SK-N-SH treated with all-trans-retinoic acid at 6 μM for 48 hours (cell line): ENCODE results near the gene FGF13.

Source experiments
- ATAC-seq: fragments of 200-7000 bp; cut with Tn5 transposase; 3 replicates; pipeline ENCODE4 v1.9.1; 2020; ENCODE audit warnings: mild to moderate bottlenecking, moderate library complexity
- ARNTL ChIP-seq: fragments of 450-650 bp; formaldehyde crosslinking; IDR thresholded peaks from 2 replicates; pipeline ENCODE4 v1.5.0; 2020; ENCODE audit warnings: low read depth, mild to moderate bottlenecking, moderate library complexity, borderline replicate concordance
- BACH2 ChIP-seq: fragments of 250-450 bp; sonication (Bioruptor Pico); IDR thresholded peaks from 2 replicates; pipeline ENCODE4 v1.9.0; 2021; ENCODE audit warnings: mild to moderate bottlenecking, borderline replicate concordance
- CREB5 ChIP-seq: fragments of 250-450 bp; sonication (Bioruptor Pico); IDR thresholded peaks from 2 replicates; pipeline ENCODE4 v1.5.1; 2020; ENCODE audit warnings: low read depth, mild to moderate bottlenecking, moderate library complexity
- CSDC2 ChIP-seq: fragments of 250-450 bp; sonication (Bioruptor Pico); IDR thresholded peaks from 2 replicates; pipeline ENCODE4 v1.5.0; 2020; ENCODE audit warnings: mild to moderate bottlenecking, moderate library complexity
- ESRRG ChIP-seq: fragments of 250-450 bp; sonication (Bioruptor Pico); IDR thresholded peaks from 2 replicates; pipeline ENCODE4 v1.6.1; 2021; ENCODE audit warnings: mild to moderate bottlenecking
- GLIS3 ChIP-seq: fragments of 250-450 bp; sonication (Bioruptor Pico); IDR thresholded peaks from 2 replicates; pipeline ENCODE4 v1.5.0; 2020; ENCODE audit warnings: mild to moderate bottlenecking, moderate library complexity
- ISL1 ChIP-seq: fragments of 250-450 bp; sonication (Bioruptor Pico); IDR thresholded peaks from 2 replicates; pipeline ENCODE4 v2.1.2; 2022; ENCODE audit warnings: mild to moderate bottlenecking, moderate library complexity
- OSR1 ChIP-seq: fragments of 250-450 bp; sonication (Bioruptor Pico); IDR thresholded peaks from 2 replicates; pipeline ENCODE4 v1.8.0; 2022; ENCODE audit warnings: moderate library complexity, mild to moderate bottlenecking, inconsistent platforms
- POU6F1 ChIP-seq: fragments of 250-450 bp; sonication (Bioruptor Pico); IDR thresholded peaks from 2 replicates; pipeline ENCODE4 v1.8.0; 2021; ENCODE audit warnings: low read depth, mild to moderate bottlenecking, moderate library complexity, borderline replicate concordance
- PPARA ChIP-seq: fragments of 250-450 bp; sonication (Bioruptor Pico); IDR thresholded peaks from 2 replicates; pipeline ENCODE4 v1.5.0; 2020; ENCODE audit warnings: mild to moderate bottlenecking, borderline replicate concordance
- RARB ChIP-seq: fragments of 250-450 bp; sonication (Bioruptor Pico); IDR thresholded peaks from 2 replicates; pipeline ENCODE4 v1.8.0; 2021; ENCODE audit warnings: mild to moderate bottlenecking, moderate library complexity
- SNAI2 ChIP-seq: fragments of 250-450 bp; sonication (Bioruptor Pico); IDR thresholded peaks from 2 replicates; pipeline ENCODE4 v1.5.0; 2020; ENCODE audit warnings: mild to moderate bottlenecking, moderate library complexity
- TCF4 ChIP-seq: fragments of 250-450 bp; sonication (Bioruptor Pico); IDR thresholded peaks from 2 replicates; pipeline ENCODE4 v1.8.0; 2021; ENCODE audit warnings: mild to moderate bottlenecking, moderate library complexity, borderline replicate concordance
- TOX ChIP-seq: fragments of 250-450 bp; sonication (Bioruptor Pico); IDR thresholded peaks from 2 replicates; pipeline ENCODE4 v1.8.0; 2021; ENCODE audit warnings: mild to moderate bottlenecking, moderate library complexity, borderline replicate concordance
- TSHZ2 ChIP-seq: fragments of 250-450 bp; sonication (Bioruptor Pico); IDR thresholded peaks from 2 replicates; pipeline ENCODE4 v1.5.0; 2020; ENCODE audit warnings: mild to moderate bottlenecking, moderate library complexity
- ZC3H10 ChIP-seq: fragments of 250-450 bp; sonication (Bioruptor Pico); IDR thresholded peaks from 2 replicates; pipeline ENCODE4 v1.5.1; 2021; ENCODE audit warnings: mild to moderate bottlenecking, moderate library complexity
- ZFP3 ChIP-seq: fragments of 250-450 bp; sonication (Bioruptor Pico); IDR thresholded peaks from 2 replicates; pipeline ENCODE4 v1.5.0; 2020; ENCODE audit warnings: mild to moderate bottlenecking, moderate library complexity
- ZFP30 ChIP-seq: fragments of 450-650 bp; formaldehyde crosslinking; IDR thresholded peaks from 2 replicates; pipeline ENCODE4 v1.5.0; 2022; ENCODE audit warnings: mild to moderate bottlenecking, moderate library complexity
- ZNF565 ChIP-seq: fragments of 450-650 bp; formaldehyde crosslinking; conservative IDR thresholded peaks from 2 replicates; pipeline ENCODE4 v1.5.0; 2020; ENCODE audit warnings: low read depth, mild to moderate bottlenecking, moderate library complexity
- ZNF70 ChIP-seq: fragments of 450-650 bp; formaldehyde crosslinking; IDR thresholded peaks from 2 replicates; pipeline ENCODE4 v1.5.0; 2020; ENCODE audit warnings: mild to moderate bottlenecking, moderate library complexity
- ZNF8 ChIP-seq: fragments of 450-650 bp; formaldehyde crosslinking; IDR thresholded peaks from 2 replicates; pipeline ENCODE4 v1.5.0; 2020; ENCODE audit warnings: mild to moderate bottlenecking, moderate library complexity
- TF ChIP-seq, protein P1 (sequence below): fragments of 250-450 bp; sonication (Bioruptor Pico); IDR thresholded peaks from 2 replicates; pipeline ENCODE4 v1.5.1; 2021; ENCODE audit warnings: mild to moderate bottlenecking, moderate library complexity

Gene FGF13

DNA sequence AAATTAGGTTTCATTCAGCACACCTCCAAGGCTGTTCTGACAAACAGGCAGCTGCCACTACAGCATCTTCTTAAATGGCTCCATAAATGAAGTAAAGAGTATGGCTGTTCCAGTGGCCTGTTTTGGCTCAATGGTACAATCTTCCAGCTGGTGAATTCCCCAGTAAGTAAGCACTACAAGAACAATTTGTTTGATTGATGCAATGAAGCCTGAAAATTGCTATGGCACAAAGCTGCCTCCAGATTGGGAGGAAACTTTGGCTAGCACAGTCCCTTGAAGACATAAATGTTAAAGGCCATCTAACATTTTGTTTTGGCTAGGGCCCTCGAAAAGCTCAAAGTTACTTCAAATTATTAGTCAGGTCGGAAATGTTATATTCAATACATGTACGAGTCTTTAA, 47.5 kb downstream of the FGF13 start:
- TF ChIP-seq ZFP30 (CRISPR knock-in tag), result no peak
- TF ChIP-seq ZC3H10 (CRISPR knock-in tag), result no peak
- TF ChIP-seq ZFP3 (CRISPR knock-in tag), result no peak
- TF ChIP-seq ZNF565 (CRISPR knock-in tag), result no peak
- no peak for TF ChIP-seq CSDC2 (CRISPR knock-in tag)
- TF ChIP-seq ZNF70, result no peak
- TF ChIP-seq SNAI2 (CRISPR knock-in tag), result no peak
- no peak for TF ChIP-seq OSR1 (CRISPR knock-in tag)
- no peak for TF ChIP-seq RARB (CRISPR knock-in tag)
- TF ChIP-seq PPARA, result no peak
- TF ChIP-seq GLIS3 (CRISPR knock-in tag), result no peak
- TF ChIP-seq TOX, result no peak
- TF ChIP-seq CREB5 (CRISPR knock-in tag), result no peak
- no peak for TF ChIP-seq TSHZ2 (CRISPR knock-in tag)
- ATAC-seq, result no peak

DNA sequence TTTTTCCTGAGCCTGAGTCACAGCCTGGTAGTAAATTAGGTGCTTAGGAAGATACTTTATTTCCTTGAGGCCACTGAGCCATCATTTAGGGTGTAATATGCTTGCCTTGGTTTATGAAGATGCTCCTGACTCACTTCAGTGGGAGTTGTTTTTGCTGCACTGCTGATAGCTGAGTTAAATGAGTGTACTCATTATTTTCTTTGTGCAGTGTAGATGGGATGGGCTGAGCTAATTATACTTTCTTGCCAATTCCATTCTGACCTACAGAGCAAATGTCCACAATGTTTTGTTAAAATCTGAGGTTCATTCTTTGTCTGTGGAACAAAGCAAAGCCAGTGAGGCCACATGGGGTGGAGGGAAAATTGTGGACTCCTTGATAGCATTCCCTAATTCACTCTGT, 60.0 kb downstream of the FGF13 start:
- no peak for ATAC-seq
- TF ChIP-seq ZNF565 (CRISPR knock-in tag) (no peak), ZFP3 (CRISPR knock-in tag) (no peak), ARNTL (no peak), TCF4 (CRISPR knock-in tag) (no peak), ZC3H10 (CRISPR knock-in tag) (no peak), RARB (CRISPR knock-in tag) (no peak), ISL1 (CRISPR knock-in tag) (no peak), SNAI2 (CRISPR knock-in tag) (no peak)

DNA sequence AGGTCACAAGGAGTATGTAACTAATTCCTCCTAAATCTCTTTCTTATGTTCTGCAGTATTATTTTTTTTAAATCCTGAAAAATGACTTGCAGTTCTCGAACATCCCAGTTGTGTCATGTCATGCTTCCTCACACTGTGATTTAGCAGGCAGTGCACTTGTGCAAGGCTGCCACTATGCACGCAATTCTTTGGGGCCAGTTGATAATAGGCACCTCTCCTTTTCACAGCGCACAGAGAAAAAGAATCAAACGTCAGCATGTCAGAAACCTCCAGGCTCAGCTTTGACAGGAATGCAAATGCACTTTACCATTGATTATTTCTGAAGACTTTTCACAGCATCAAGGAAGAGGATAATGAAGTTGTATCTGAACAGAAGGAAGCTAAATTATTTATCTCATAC, 62.9 kb downstream of the FGF13 start:
- no peak for ATAC-seq
- TF ChIP-seq CSDC2 (CRISPR knock-in tag) (no peak), ZC3H10 (CRISPR knock-in tag) (no peak), ZNF565 (CRISPR knock-in tag) (no peak), TCF4 (CRISPR knock-in tag) (no peak), POU6F1 (no peak), ESRRG (CRISPR knock-in tag) (no peak), RARB (CRISPR knock-in tag) (no peak), BACH2 (CRISPR knock-in tag) (no peak)
- TF ChIP-seq, protein P1, sequence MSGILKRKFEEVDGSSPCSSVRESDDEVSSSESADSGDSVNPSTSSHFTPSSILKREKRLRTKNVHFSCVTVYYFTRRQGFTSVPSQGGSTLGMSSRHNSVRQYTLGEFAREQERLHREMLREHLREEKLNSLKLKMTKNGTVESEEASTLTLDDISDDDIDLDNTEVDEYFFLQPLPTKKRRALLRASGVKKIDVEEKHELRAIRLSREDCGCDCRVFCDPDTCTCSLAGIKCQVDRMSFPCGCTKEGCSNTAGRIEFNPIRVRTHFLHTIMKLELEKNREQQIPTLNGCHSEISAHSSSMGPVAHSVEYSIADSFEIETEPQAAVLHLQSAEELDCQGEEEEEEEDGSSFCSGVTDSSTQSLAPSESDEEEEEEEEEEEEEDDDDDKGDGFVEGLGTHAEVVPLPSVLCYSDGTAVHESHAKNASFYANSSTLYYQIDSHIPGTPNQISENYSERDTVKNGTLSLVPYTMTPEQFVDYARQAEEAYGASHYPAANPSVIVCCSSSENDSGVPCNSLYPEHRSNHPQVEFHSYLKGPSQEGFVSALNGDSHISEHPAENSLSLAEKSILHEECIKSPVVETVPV (CRISPR knock-in tag), result no peak

- TF ChIP-seq TSHZ2 (CRISPR knock-in tag) (no peak), ZNF8 (CRISPR knock-in tag) (no peak), ZFP30 (CRISPR knock-in tag) (no peak), SNAI2 (CRISPR knock-in tag) (no peak), BACH2 (CRISPR knock-in tag) (no peak), TOX (no peak)
Observed at GRCh38 chrX:138638996-138639395, 72.5 kb downstream of the FGF13 start.

More at GRCh38 chrX:138638996-138639395, 72.5 kb downstream of the FGF13 start:
- ATAC-seq, result no peak
